ENCODE measurements around the gene CYP24A1. TPM values are rescaled to one million over a fixed set of nuclear protein-coding genes. Genes with fewer than 3 reads are reported as not detected.

CYP24A1 gene
- 0.38 TPM for total RNA-seq

GRCh38 chr20:54173653-54174456, at the start of gene CYP24A1:
CYP24A1 (minus strand) TSS chr20:54173986; CDS start chr20:54173579, 407 bp downstream.

GRCh38 chr20:54207743-54208547, 34.2 kb upstream of the CYP24A1 start, which contains the start of gene PFDN4:
PFDN4 (plus strand) TSS chr20:54208087; CDS start chr20:54208101, 14 bp downstream.

Other genes starting within 250 kb of the CYP24A1 start
- 6.1 TPM for gene BCAS1, start 103.4 kb downstream of the CYP24A1 start, total RNA-seq
- 100 TPM for gene PFDN4, start 34.1 kb upstream of the CYP24A1 start, total RNA-seq

All from camera-type eye (tissue), 1 donor.